ENCODE results near the gene BPIFB4. TPM values are rescaled to one million over a fixed set of nuclear protein-coding genes. Genes with fewer than 3 reads are reported as not detected.
"Not testable (repeated sequence)": the region's sequence is repeated elsewhere in the genome, so short reads cannot be mapped to it uniquely, and the experiment has no call there.

The BPIFB4 gene
- total RNA-seq, 1 donor from 2014 or later, result not detected

- TF ChIP-seq, protein P1, sequence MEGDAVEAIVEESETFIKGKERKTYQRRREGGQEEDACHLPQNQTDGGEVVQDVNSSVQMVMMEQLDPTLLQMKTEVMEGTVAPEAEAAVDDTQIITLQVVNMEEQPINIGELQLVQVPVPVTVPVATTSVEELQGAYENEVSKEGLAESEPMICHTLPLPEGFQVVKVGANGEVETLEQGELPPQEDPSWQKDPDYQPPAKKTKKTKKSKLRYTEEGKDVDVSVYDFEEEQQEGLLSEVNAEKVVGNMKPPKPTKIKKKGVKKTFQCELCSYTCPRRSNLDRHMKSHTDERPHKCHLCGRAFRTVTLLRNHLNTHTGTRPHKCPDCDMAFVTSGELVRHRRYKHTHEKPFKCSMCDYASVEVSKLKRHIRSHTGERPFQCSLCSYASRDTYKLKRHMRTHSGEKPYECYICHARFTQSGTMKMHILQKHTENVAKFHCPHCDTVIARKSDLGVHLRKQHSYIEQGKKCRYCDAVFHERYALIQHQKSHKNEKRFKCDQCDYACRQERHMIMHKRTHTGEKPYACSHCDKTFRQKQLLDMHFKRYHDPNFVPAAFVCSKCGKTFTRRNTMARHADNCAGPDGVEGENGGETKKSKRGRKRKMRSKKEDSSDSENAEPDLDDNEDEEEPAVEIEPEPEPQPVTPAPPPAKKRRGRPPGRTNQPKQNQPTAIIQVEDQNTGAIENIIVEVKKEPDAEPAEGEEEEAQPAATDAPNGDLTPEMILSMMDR (IDR thresholded peaks at IDR 0.05), result no peak
- no peaks in the 10 kb centered on the region for H3K4me1 ChIP-seq
- no peak overlapping the region for H3K4me3 ChIP-seq
Observed at GRCh38 chr20:33042983-33043730, 36.3 kb upstream of the BPIFB4 start.

DNA sequence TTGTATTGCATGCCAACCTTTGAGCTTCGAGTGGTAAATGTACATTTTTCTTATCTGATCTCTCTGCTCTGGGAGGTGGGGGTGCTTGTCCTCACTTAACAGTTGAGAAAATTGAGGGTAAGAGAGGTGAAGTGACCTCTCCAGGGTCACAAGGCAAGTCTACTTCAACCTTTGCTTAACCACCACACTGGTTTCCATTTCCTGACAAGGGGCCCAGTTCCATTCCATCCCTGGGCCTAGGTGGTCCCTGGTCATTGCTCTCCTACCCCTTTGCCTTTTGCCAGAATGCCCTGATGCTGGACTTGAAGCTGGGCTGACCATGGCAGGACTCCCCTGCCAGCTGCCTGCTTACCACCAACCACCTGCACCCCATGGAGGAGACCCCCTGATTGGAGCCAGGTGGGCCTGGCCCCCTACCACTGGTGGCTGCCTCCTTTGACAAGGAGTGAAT is 35.7 kb upstream of the BPIFB4 start:
- Histone ChIP-seq H3K36me3 (no peaks in the 10 kb centered on the region), H3K4me1 (no peaks in the 10 kb centered on the region), H3K9me3 (peaks cover 0 to 9% of the 10 kb centered on the region in 2 donors), H3K27me3 (no peaks in the 10 kb centered on the region), H3K4me3 (no peak overlapping the region), H3K27ac (no peak overlapping the region)
- TF ChIP-seq, protein P1 (IDR thresholded peaks at IDR 0.05), result no peak
- intact Hi-C loops (cut with DNase I), result no loop called here
- no peak for DNase-seq (ENCODE audit: low spot score in 2 of 2)

More at GRCh38 chr20:33042983-33043730, 36.3 kb upstream of the BPIFB4 start:
- H3K9me3 ChIP-seq, result peaks cover 0 to 9% of the 10 kb centered on the region in 2 donors
- intact Hi-C loops (cut with DNase I), result no loop called here
- DNase-seq (ENCODE audit: low spot score in 2 of 2), result no peak
- H3K36me3 ChIP-seq, result no peaks in the 10 kb centered on the region
- H3K27ac ChIP-seq, result no peak overlapping the region
- no peaks in the 10 kb centered on the region for H3K27me3 ChIP-seq

GRCh38 chr20:33045129-33045721 is 34.2 kb upstream of the BPIFB4 start:
- H3K27ac ChIP-seq; H3K27me3 ChIP-seq; H3K36me3 ChIP-seq; H3K4me1 ChIP-seq; H3K4me3 ChIP-seq; H3K9me3 ChIP-seq; intact Hi-C loops (cut with DNase I); DNase-seq (ENCODE audit: low spot score in 2 of 2): not testable (repeated sequence)

- H3K27ac ChIP-seq, result no peak overlapping the region
- TF ChIP-seq, protein P1 (IDR thresholded peaks at IDR 0.05), result no peak
- intact Hi-C loops (cut with DNase I), result no loop called here
- H3K9me3 ChIP-seq, result peaks cover 0 to 9% of the 10 kb centered on the region in 2 donors
- no peaks in the 10 kb centered on the region for H3K36me3 ChIP-seq
- DNase-seq (ENCODE audit: low spot score in 2 of 2), result no peak
- no peaks in the 10 kb centered on the region for H3K4me1 ChIP-seq
- no peak overlapping the region for H3K4me3 ChIP-seq
- no peaks in the 10 kb centered on the region for H3K27me3 ChIP-seq
Observed at GRCh38 chr20:33046412-33046811, 33.0 kb upstream of the BPIFB4 start.

- TF ChIP-seq, protein P1 (IDR thresholded peaks at IDR 0.05), result no peak
- no peak overlapping the region for H3K4me3 ChIP-seq
- H3K27me3 ChIP-seq, result no peaks in the 10 kb centered on the region
- no peaks in the 10 kb centered on the region for H3K36me3 ChIP-seq
- intact Hi-C loops (cut with DNase I), result no loop called here
- H3K9me3 ChIP-seq, result no peaks in the 10 kb centered on the region
- no peak overlapping the region for H3K27ac ChIP-seq
- no peak for DNase-seq (ENCODE audit: low spot score in 2 of 2)
- H3K4me1 ChIP-seq, result no peaks in the 10 kb centered on the region
Observed at GRCh38 chr20:33051333-33051732, 28.1 kb upstream of the BPIFB4 start.
